B cell (primary cell): ENCODE measurements around the gene FUCA1. TPM values are rescaled to one million over a fixed set of nuclear protein-coding genes. Genes with fewer than 3 reads are reported as not detected.
A peak's percentile ranks its signal among the peaks of the same experiment; 100 is the strongest.

Source experiments
- ATAC-seq: fragments of 200-7000 bp; cut with Tn5 transposase; one replicate; pipeline ENCODE4 v1.10.0; 2021; ENCODE audit warnings: low read depth, mild to moderate bottlenecking, moderate number of reproducible peaks, moderate library complexity
- CTCF ChIA-PET: fragments of 350-600 bp; sonication (Branson Sonifier 250); formaldehyde crosslinking; loops from one replicate; lab custom pipeline; 2021; ENCODE audit warnings: antibody characterized with exemption, inconsistent platforms; lab: Charles Lee
- POLR2A ChIA-PET: fragments of 350-600 bp; sonication (Branson Sonifier 250); formaldehyde crosslinking; loops from one replicate; lab custom pipeline; 2021; ENCODE audit warnings: antibody characterized with exemption; lab: Charles Lee
- DNase-seq: peaks from one replicate; pipeline ENCODE4 v3.0.0; 2013
- H2AFZ ChIP-seq: 2 replicates; pipeline ENCODE4 v1.6.1; 2012; ENCODE audit warnings: mild to moderate bottlenecking, low read depth, low read length; ENCODE audit not compliant: insufficient read depth, poor library complexity, severe bottlenecking
- H3K27ac ChIP-seq, 2 donors: 1 replicate in 1 of 2; 2 replicates in 1 of 2; pipeline ENCODE4 v1.5.1; 2012 to 2013; ENCODE audit warnings: low read length in 2 of 2, mild to moderate bottlenecking in 2 of 2, moderate library complexity in 1 of 2
- H3K27me3 ChIP-seq, 4 experiments: fragments of 200-600 bp in 1 of 4; sonication (generic) in 1 of 4; replicated peaks in 1 of 4; 1 replicate in 2 of 4; 2 replicates in 2 of 4; pipeline versions ENCODE4 v1.6.1 to v1.7.0; 2013 to 2016; ENCODE audit warnings: low read length in 3 of 4, mild to moderate bottlenecking in 2 of 4, mixed read lengths in 1 of 4, moderate library complexity in 1 of 4; ENCODE audit not compliant: insufficient read depth in 4 of 4, control insufficient read depth in 3 of 4; ENCODE audit errors: control extremely low read depth in 1 of 4
- H3K36me3 ChIP-seq, 2 experiments: replicated peaks in 1 of 2; 1 replicate in 1 of 2; 2 replicates in 1 of 2; pipeline versions ENCODE4 v1.6.1 to v1.7.1; 2013; ENCODE audit warnings: low read length in 1 of 2; ENCODE audit not compliant: insufficient read depth in 2 of 2, control insufficient read depth in 1 of 2; ENCODE audit errors: control extremely low read depth in 1 of 2, extremely low read depth in 1 of 2
- H3K4me1 ChIP-seq, 2 donors: fragments of 200-600 bp in 1 of 2; sonication (generic) in 1 of 2; 1 replicate in 1 of 2; 2 replicates in 1 of 2; pipeline versions ENCODE4 v1.5.1 to v1.6.1; 2013 to 2017; ENCODE audit warnings: low read length in 2 of 2; ENCODE audit not compliant: control insufficient read depth in 2 of 2, insufficient read depth in 2 of 2
- H3K4me2 ChIP-seq: replicated peaks from 2 replicates; pipeline ENCODE3; 2012; ENCODE audit warnings: mild to moderate bottlenecking, low read depth, low read length; ENCODE audit not compliant: poor library complexity, severe bottlenecking
- H3K4me3 ChIP-seq, 5 experiments: fragments of 200-600 bp in 1 of 5; sonication (generic) in 1 of 5; 1 replicate in 3 of 5; 2 replicates in 2 of 5; pipeline versions ENCODE4 v1.5.1 to v1.7.0; 2011 to 2016; ENCODE audit warnings: low read length in 4 of 5, mild to moderate bottlenecking in 4 of 5, low read depth in 2 of 5, control low read depth in 1 of 5, moderate library complexity in 1 of 5; ENCODE audit not compliant: insufficient read depth in 1 of 5; ENCODE audit errors: control extremely low read depth in 1 of 5, extremely low read depth in 1 of 5
- H3K79me2 ChIP-seq: fragments of 200-600 bp; sonication (generic); one replicate; pipeline ENCODE4 v1.6.0; 2016; ENCODE audit warnings: low read length; ENCODE audit not compliant: control insufficient read depth, insufficient read depth
- H3K9ac ChIP-seq: fragments of 200-600 bp; sonication (generic); 2 replicates; pipeline ENCODE4 v1.6.1; 2017; ENCODE audit warnings: mild to moderate bottlenecking, low read length, moderate library complexity
- H3K9me3 ChIP-seq, 3 donors: one replicate each; pipeline versions ENCODE4 v1.6.1 to v1.7.1; 2013; ENCODE audit warnings: low read length in 2 of 3; ENCODE audit not compliant: control insufficient read depth in 2 of 3, insufficient read depth in 1 of 3; ENCODE audit errors: control extremely low read depth in 1 of 3
- H4K20me1 ChIP-seq: 2 replicates; pipeline ENCODE4 v1.6.0; 2012; ENCODE audit warnings: mild to moderate bottlenecking, low read length; ENCODE audit not compliant: insufficient read depth, control insufficient read depth, poor library complexity, severe bottlenecking
- H3K27ac Mint-ChIP-seq: one replicate; pipeline ENCODE4 v1.8.0; 2021; ENCODE audit warnings: mixed read lengths
- H3K27me3 Mint-ChIP-seq: one replicate; pipeline ENCODE4 v1.8.0; 2021; ENCODE audit warnings: mixed read lengths
- H3K4me1 Mint-ChIP-seq: one replicate; pipeline ENCODE4 v1.8.0; 2021; ENCODE audit warnings: mixed read lengths
- H3K4me3 Mint-ChIP-seq: one replicate; pipeline ENCODE4 v1.8.0; 2021; ENCODE audit warnings: mixed read lengths
- H3K9me3 Mint-ChIP-seq: one replicate; pipeline ENCODE4 v1.8.0; 2022; ENCODE audit warnings: mixed read lengths; ENCODE audit not compliant: insufficient read depth
- EZH2 ChIP-seq: IDR thresholded peaks from 2 replicates; pipeline ENCODE4 v1.6.1; 2012; ENCODE audit warnings: borderline replicate concordance, low read depth, mild to moderate bottlenecking, moderate library complexity, low read length; ENCODE audit not compliant: insufficient read depth, poor library complexity, severe bottlenecking
- WGBS: methylation state at CpG from one replicate; pipeline ENCODE4 v1.1.5; 2013; ENCODE audit warnings: missing lambda C conversion rate; ENCODE audit not compliant: insufficient coverage; 5-methylcytosine and 5-hydroxymethylcytosine counted together
- intact Hi-C: fragments of 100-400 bp; cut with micrococcal nuclease; formaldehyde crosslinking; loops from one replicate; pipeline ENCODE4 v1.10.0; 2022
- polyA plus RNA-seq: library from polyadenylated mRNA; depleted of rRNA; stranded (reverse); fragments of >200 nt; gene quantifications from 2 replicates; pipeline ENCODE4 v1.2.3, GENCODE V29; 2012
- total RNA-seq, 2 donors: library from RNA; stranded (reverse); fragments of 120-200 nt in 1 of 2; gene quantifications; 1 replicate in 1 of 2; 2 replicates in 1 of 2; pipeline versions ENCODE4 v1.2.3 to v1.2.4, GENCODE V29; 2013 to 2022
- TF ChIP-seq, protein P1 (sequence below): fragments of 200-600 bp; IDR thresholded peaks from one replicate; pipeline ENCODE4 v1.8.0; 2022; ENCODE audit warnings: antibody characterized with exemption, mild to moderate bottlenecking

Gene FUCA1
- total and polyA plus RNA-seq, 2 donors (not counting 1 experiment from before 2014, with no cell fraction given): 8.0 to 19.3 TPM

DNA sequence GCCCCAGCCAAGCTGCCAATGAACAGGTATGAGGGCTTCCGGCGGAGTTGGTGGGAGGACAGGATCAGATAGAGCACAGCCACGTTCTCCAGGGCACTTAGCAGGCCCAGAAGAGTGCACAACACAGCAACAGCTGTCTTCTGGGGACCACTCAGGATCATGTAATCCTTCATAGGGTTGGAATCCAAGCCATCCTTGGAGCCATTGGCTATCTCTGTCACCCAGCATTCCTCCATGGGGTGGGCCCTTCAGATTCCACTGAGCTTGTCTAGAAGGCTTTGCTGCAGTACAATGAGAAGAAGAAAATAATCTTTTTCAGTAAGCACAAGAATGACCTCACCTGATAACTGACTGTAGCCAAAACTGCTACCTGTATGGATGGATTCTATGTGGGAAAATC, 7.3 kb upstream of the FUCA1 start:
- H3K27ac Mint-ChIP-seq: peak overlapping the region; percentile 56
- intact Hi-C loops: no loop called here
- Histone ChIP-seq H3K36me3 (peaks cover 9 to 74% of the 10 kb centered on the region in 2 experiments), H3K4me3 (no peak overlapping the region), H3K9me3 (peaks cover 6 to 27% (median 21%) of the 10 kb centered on the region in 3 donors), H3K4me1 (no peaks in the 10 kb centered on the region), H3K4me2 (no peak overlapping the region), H3K79me2 (peaks cover 69% of the 10 kb centered on the region), H3K27me3 (no peaks in the 10 kb centered on the region), H3K27ac (peak overlapping the region in 1 of 2 donors; percentile 5), H4K20me1 (peaks cover 55% of the 10 kb centered on the region), H2AFZ (no peak overlapping the region), H3K9ac (no peak overlapping the region)
- ATAC-seq (no peak), DNase-seq (no peak)
- ChIA-PET POLR2A (interaction anchor here (0.6 to 1.3 kb wide), 2 partner anchors 38 to 97 kb away, joined by 3 read pairs; partner anchors contain the start of genes CNR2 and PITHD1), CTCF (interaction anchor here (0.9 to 1.3 kb wide), 2 partner anchors 30 to 38 kb away, joined by 3 to 4 read pairs; no protein-coding TSS in a partner anchor)
- no peak for TF ChIP-seq EZH2
- TF ChIP-seq, protein P1, sequence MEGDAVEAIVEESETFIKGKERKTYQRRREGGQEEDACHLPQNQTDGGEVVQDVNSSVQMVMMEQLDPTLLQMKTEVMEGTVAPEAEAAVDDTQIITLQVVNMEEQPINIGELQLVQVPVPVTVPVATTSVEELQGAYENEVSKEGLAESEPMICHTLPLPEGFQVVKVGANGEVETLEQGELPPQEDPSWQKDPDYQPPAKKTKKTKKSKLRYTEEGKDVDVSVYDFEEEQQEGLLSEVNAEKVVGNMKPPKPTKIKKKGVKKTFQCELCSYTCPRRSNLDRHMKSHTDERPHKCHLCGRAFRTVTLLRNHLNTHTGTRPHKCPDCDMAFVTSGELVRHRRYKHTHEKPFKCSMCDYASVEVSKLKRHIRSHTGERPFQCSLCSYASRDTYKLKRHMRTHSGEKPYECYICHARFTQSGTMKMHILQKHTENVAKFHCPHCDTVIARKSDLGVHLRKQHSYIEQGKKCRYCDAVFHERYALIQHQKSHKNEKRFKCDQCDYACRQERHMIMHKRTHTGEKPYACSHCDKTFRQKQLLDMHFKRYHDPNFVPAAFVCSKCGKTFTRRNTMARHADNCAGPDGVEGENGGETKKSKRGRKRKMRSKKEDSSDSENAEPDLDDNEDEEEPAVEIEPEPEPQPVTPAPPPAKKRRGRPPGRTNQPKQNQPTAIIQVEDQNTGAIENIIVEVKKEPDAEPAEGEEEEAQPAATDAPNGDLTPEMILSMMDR: no peak
- H3K4me3 Mint-ChIP-seq: no peak overlapping the region
- peaks cover 17% of the 10 kb centered on the region for H3K4me1 Mint-ChIP-seq
- no peaks in the 10 kb centered on the region for H3K9me3 Mint-ChIP-seq
- 100% methylated on average over 3 of the region's 3 CpGs for WGBS
- no peaks in the 10 kb centered on the region for H3K27me3 Mint-ChIP-seq

- Mint-ChIP-seq H3K9me3 (no peaks in the 10 kb centered on the region), H3K27ac (peak overlapping the region; percentile 21), H3K4me3 (no peak overlapping the region), H3K27me3 (no peaks in the 10 kb centered on the region), H3K4me1 (peaks cover 32% of the 10 kb centered on the region)
- peak overlapping the region in 1 of 2 donors; percentile 24 for H3K27ac ChIP-seq
- no peak overlapping the region for H2AFZ ChIP-seq
- H3K36me3 ChIP-seq: peaks cover 3 to 50% of the 10 kb centered on the region in 2 experiments
- ChIA-PET POLR2A (interaction anchor here (1.5 to 2.9 kb wide), 2 partner anchors 10 to 37 kb away, joined by 4 to 10 read pairs; no protein-coding TSS in a partner anchor), CTCF (interaction anchor here (1.5 kb wide), 1 partner anchor 38 kb away, joined by 4 read pairs; no protein-coding TSS in a partner anchor)
- no peak overlapping the region for H3K4me2 ChIP-seq
- peaks cover 0 to 3% (median 1%) of the 10 kb centered on the region in 3 donors for H3K9me3 ChIP-seq
- intact Hi-C loops: no loop called here
- no peak for TF ChIP-seq EZH2
- TF ChIP-seq, protein P1: no peak
- no CpG with 5 or more reads among the region's 3 CpGs for WGBS
- DNase-seq (no peak), ATAC-seq (no peak)
- no peak overlapping the region for H3K9ac ChIP-seq
- peaks cover 11% of the 10 kb centered on the region in 2 donors for H3K4me1 ChIP-seq
- peaks cover 66% of the 10 kb centered on the region for H3K79me2 ChIP-seq
- no peaks in the 10 kb centered on the region for H3K27me3 ChIP-seq
- no peak overlapping the region for H3K4me3 ChIP-seq
- peaks cover 39% of the 10 kb centered on the region for H4K20me1 ChIP-seq
Observed at GRCh38 chr1:23872421-23872820, 4.3 kb upstream of the FUCA1 start.
